ENCODE results near the gene ANO6. TPM values are rescaled to one million over a fixed set of nuclear protein-coding genes. Genes with fewer than 3 reads are reported as not detected.

Gene ANO6
- total RNA-seq, 1 donor from 2014 or later = 69.9 TPM

DNA sequence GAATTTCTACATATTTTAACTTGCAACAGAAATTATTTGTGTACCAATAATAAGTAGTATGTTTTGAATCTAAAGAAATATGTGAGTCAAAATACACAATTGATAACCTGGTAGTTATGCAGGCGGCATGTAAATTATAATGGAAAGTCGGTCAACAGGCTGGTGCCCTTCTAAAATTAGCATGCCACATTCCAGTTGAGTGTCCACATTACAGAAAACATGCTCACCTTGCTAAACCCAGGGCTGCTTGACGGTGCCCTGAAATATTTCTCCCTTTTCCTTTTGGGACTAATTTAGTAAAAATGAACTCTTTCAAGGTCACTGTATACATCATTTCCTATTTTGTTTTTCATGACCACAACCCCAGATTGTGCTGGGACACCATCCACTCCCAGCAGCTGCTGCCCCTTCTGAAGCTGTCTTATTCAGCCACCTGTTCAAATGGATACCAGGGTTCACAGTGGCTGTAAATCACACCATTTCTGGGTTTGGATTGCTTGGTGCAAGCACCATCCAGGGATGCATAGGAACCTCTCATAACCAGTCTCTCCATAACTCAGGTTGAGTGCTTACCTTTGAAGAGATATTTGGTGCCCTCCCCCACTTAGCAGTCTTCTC is 110.6 kb downstream of the ANO6 start:
- DNase-seq (ENCODE audit: low read depth) = no peak
- no peaks in the 10 kb centered on the region for H3K36me3 ChIP-seq (ENCODE audit: control insufficient read depth, insufficient read depth, low read length)
- TF ChIP-seq CTCF (IDR thresholded peaks at IDR 0.05; ENCODE audit: insufficient read depth, low read length, poor library complexity, severe bottlenecking) = no peak
- no peak overlapping the region for H3K4me3 ChIP-seq (ENCODE audit: low read depth, low read length)
- H3K27me3 ChIP-seq (ENCODE audit: control insufficient read depth, insufficient read depth, low read length) = no peaks in the 10 kb centered on the region

- no peak for TF ChIP-seq CTCF (IDR thresholded peaks at IDR 0.05; ENCODE audit: insufficient read depth, low read length, poor library complexity, severe bottlenecking)
- DNase-seq (ENCODE audit: low read depth) = no peak
- Histone ChIP-seq H3K4me3 (ENCODE audit: low read depth, low read length) (no peak overlapping the region), H3K36me3 (ENCODE audit: control insufficient read depth, insufficient read depth, low read length) (peaks cover 1% of the 10 kb centered on the region), H3K27me3 (ENCODE audit: control insufficient read depth, insufficient read depth, low read length) (no peaks in the 10 kb centered on the region)
Observed at GRCh38 chr12:45327823-45328383, 112.0 kb downstream of the ANO6 start.

DNA sequence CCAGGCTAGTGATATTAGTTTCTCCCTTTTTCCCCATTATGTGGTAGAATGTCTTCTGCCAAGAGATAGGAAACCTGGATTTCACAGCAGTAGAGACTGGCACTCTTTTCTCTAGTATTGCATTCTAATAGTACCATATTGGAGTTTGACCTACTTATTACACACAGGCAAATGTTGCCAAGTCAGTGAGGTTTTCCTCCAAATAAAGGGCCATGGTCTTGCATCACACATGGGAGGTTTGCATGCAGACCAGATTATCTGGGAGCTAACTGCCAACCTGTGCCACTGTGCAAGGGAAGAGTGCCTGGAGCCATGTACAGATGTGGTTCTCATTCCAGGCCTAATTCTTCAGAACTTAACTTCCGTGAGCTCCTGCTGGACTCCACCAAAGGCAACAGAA is 113.3 kb downstream of the ANO6 start:
- no peak overlapping the region for H3K4me3 ChIP-seq (ENCODE audit: low read depth, low read length)
- DNase-seq (ENCODE audit: low read depth) = no peak
- TF ChIP-seq CTCF (IDR thresholded peaks at IDR 0.05; ENCODE audit: insufficient read depth, low read length, poor library complexity, severe bottlenecking) = no peak
- H3K36me3 ChIP-seq (ENCODE audit: control insufficient read depth, insufficient read depth, low read length) = peaks cover 1% of the 10 kb centered on the region
- H3K27me3 ChIP-seq (ENCODE audit: control insufficient read depth, insufficient read depth, low read length) = no peaks in the 10 kb centered on the region

GRCh38 chr12:45329702-45330101 is 113.8 kb downstream of the ANO6 start:
- no peak for DNase-seq (ENCODE audit: low read depth)
- Histone ChIP-seq H3K27me3 (ENCODE audit: control insufficient read depth, insufficient read depth, low read length) (no peaks in the 10 kb centered on the region), H3K4me3 (ENCODE audit: low read depth, low read length) (no peak overlapping the region), H3K36me3 (ENCODE audit: control insufficient read depth, insufficient read depth, low read length) (peaks cover 1% of the 10 kb centered on the region)
- no peak for TF ChIP-seq CTCF (IDR thresholded peaks at IDR 0.05; ENCODE audit: insufficient read depth, low read length, poor library complexity, severe bottlenecking)

- Histone ChIP-seq H3K36me3 (ENCODE audit: control insufficient read depth, insufficient read depth, low read length) (peaks cover 1% of the 10 kb centered on the region), H3K27me3 (ENCODE audit: control insufficient read depth, insufficient read depth, low read length) (no peaks in the 10 kb centered on the region), H3K4me3 (ENCODE audit: low read depth, low read length) (no peak overlapping the region)
- no peak for TF ChIP-seq CTCF (IDR thresholded peaks at IDR 0.05; ENCODE audit: insufficient read depth, low read length, poor library complexity, severe bottlenecking)
- no peak for DNase-seq (ENCODE audit: low read depth)
Observed at GRCh38 chr12:45331552-45331951, 115.7 kb downstream of the ANO6 start.

DNA sequence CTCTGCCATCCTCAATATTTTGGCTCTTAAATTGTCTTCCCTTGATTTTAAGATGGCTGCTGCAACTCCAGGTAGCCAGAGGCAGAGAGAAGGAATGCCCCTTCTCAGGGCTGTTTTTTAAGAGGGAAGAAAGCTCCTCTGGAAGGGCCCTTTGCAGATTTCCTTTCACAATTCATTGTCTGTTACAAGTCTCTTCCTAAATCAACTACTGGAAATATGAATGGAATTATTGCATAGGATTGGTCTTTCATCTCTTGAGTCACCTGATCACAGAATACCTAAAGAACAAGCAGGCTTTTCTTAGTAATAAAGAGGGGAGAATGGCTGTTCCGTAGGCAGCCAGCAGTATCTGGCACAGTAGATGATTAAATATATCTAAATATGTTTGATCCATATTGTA is 118.5 kb downstream of the ANO6 start:
- H3K36me3 ChIP-seq (ENCODE audit: control insufficient read depth, insufficient read depth, low read length) = peaks cover 1% of the 10 kb centered on the region
- no peak for TF ChIP-seq CTCF (IDR thresholded peaks at IDR 0.05; ENCODE audit: insufficient read depth, low read length, poor library complexity, severe bottlenecking)
- no peaks in the 10 kb centered on the region for H3K27me3 ChIP-seq (ENCODE audit: control insufficient read depth, insufficient read depth, low read length)
- no peak overlapping the region for H3K4me3 ChIP-seq (ENCODE audit: low read depth, low read length)
- DNase-seq (ENCODE audit: low read depth) = no peak
